Colonic mucosa (tissue), 4 donors: ENCODE measurements around the gene SH3BP1. TPM values are rescaled to one million over a fixed set of nuclear protein-coding genes. Genes with fewer than 3 reads are reported as not detected.
A peak's percentile ranks its signal among the peaks of the same experiment; 100 is the strongest.
"Not testable (repeated sequence)": the region's sequence is repeated elsewhere in the genome, so short reads cannot be mapped to it uniquely, and the experiment has no call there.

Experiments
- DNase-seq: peaks from one replicate; pipeline ENCODE4 v3.0.0-alpha.2; 2020
- H3K27ac ChIP-seq: fragments of 200-600 bp; one replicate; pipeline ENCODE4 v1.8.0; 2021
- H3K27me3 ChIP-seq: fragments of 200-600 bp; one replicate; pipeline ENCODE4 v1.8.0; 2021
- H3K36me3 ChIP-seq: fragments of 200-600 bp; one replicate; pipeline ENCODE4 v1.8.0; 2021
- H3K4me1 ChIP-seq: fragments of 200-600 bp; one replicate; pipeline ENCODE4 v1.8.0; 2021; ENCODE audit warnings: mild to moderate bottlenecking
- H3K4me3 ChIP-seq: fragments of 200-600 bp; one replicate; pipeline ENCODE4 v1.8.0; 2021
- H3K9ac ChIP-seq, 2 donors: one replicate each; pipeline ENCODE4 v1.7.0; 2013; ENCODE audit warnings: control low read depth in 2 of 2, low read depth in 2 of 2, low read length in 2 of 2
- H3K9me3 ChIP-seq: fragments of 200-600 bp; one replicate; pipeline ENCODE4 v1.8.0; 2021
- CTCF ChIP-seq: fragments of 200-600 bp; IDR thresholded peaks from one replicate; pipeline ENCODE4 v1.8.0; 2022; ENCODE audit warnings: antibody characterized with exemption, mild to moderate bottlenecking
- intact Hi-C: fragments of 100-400 bp; cut with DNase I; formaldehyde crosslinking; loops from one replicate; pipeline ENCODE4 v1.14.1; 2022
- total RNA-seq, 2 donors: library from RNA; stranded (reverse); fragmentation: NEBNext Ultra II Directional in 1 of 2; extraction: Animal tissue kit (Norgen Biotek cat#: 25700) in 1 of 2; gene quantifications; one replicate each; pipeline ENCODE4 v1.2.1, GENCODE V29; 2021
- donor health status: healthy.
- donor health status: DM: no; HTN: no; CAD: no.
- donor health status: DM: no; HTN: no; CAD: no.

SH3BP1 gene
- total RNA-seq, 2 donors from 2014 or later, result 91.8 to 125 TPM

GRCh38 chr22:37690901-37691504 is 51.5 kb downstream of the SH3BP1 start:
- Histone ChIP-seq H3K4me3 (no peak overlapping the region), H3K9ac (no peak overlapping the region), H3K9me3 (no peaks in the 10 kb centered on the region), H3K4me1 (peaks cover 16% of the 10 kb centered on the region), H3K36me3 (peaks cover 25% of the 10 kb centered on the region), H3K27me3 (no peaks in the 10 kb centered on the region), H3K27ac (no peak overlapping the region)
- intact Hi-C loops, result loop anchor here (5.0 kb wide), 1 partner anchor 41 kb away; no protein-coding TSS in a partner anchor
- no peak for TF ChIP-seq CTCF
- no peak for DNase-seq

- Histone ChIP-seq H3K4me3 (no peak overlapping the region), H3K27ac (no peak overlapping the region), H3K9me3 (no peaks in the 10 kb centered on the region), H3K4me1 (peaks cover 8% of the 10 kb centered on the region), H3K36me3 (peaks cover 25% of the 10 kb centered on the region), H3K27me3 (no peaks in the 10 kb centered on the region), H3K9ac (no peak overlapping the region)
- no peak for DNase-seq
- intact Hi-C loops, result loop anchor here (5.0 kb wide), 1 partner anchor 40 kb away; no protein-coding TSS in a partner anchor
- no peak for TF ChIP-seq CTCF
These were observed 53.3 kb downstream of the SH3BP1 start for GRCh38 chr22:37692627-37693285.

- H3K4me1 ChIP-seq, result not testable (repeated sequence)
- peaks cover 25% of the 10 kb centered on the region for H3K36me3 ChIP-seq
These were observed 54.7 kb downstream of the SH3BP1 start for GRCh38 chr22:37694131-37694530.

GRCh38 chr22:37696260-37696656 is 56.8 kb downstream of the SH3BP1 start:
- H3K27me3 ChIP-seq, H3K4me1 ChIP-seq, intact Hi-C loops, H3K9me3 ChIP-seq, DNase-seq: not testable (repeated sequence)
- Histone ChIP-seq H3K4me3 (peak overlapping the region; percentile 9), H3K27ac (peak overlapping the region; percentile 32), H3K9ac (peak overlapping the region in 1 of 2 donors; percentile 44), H3K36me3 (peaks cover 22% of the 10 kb centered on the region)

More at GRCh38 chr22:37694131-37694530, 54.7 kb downstream of the SH3BP1 start:
- not testable (repeated sequence) for H3K9me3 ChIP-seq, H3K27ac ChIP-seq, H3K9ac ChIP-seq, H3K4me3 ChIP-seq, DNase-seq, H3K27me3 ChIP-seq
- intact Hi-C loops, result loop anchor here (5.0 kb wide), 1 partner anchor 38 kb away; no protein-coding TSS in a partner anchor

- H3K27ac ChIP-seq, result peak within 1 kb of the TSS; percentile 32
- peak within 1 kb of the TSS; percentile 9 for H3K4me3 ChIP-seq
- intact Hi-C loops, result no loop called here
- no peaks in the 10 kb centered on the region for H3K9me3 ChIP-seq
- peak; percentile 38 for TF ChIP-seq CTCF
- peak; percentile 97 for DNase-seq
- no peaks in the 10 kb centered on the region for H3K4me1 ChIP-seq
- H3K36me3 ChIP-seq, result peaks cover 16% of the 10 kb centered on the region
- no peaks in the 10 kb centered on the region for H3K27me3 ChIP-seq
- peak within 1 kb of the TSS in 1 of 2 donors; percentile 44 for H3K9ac ChIP-seq
These were observed 57.4 kb downstream of the SH3BP1 start, which contains the start of gene TRIOBP for GRCh38 chr22:37696657-37697537. TSS of gene TRIOBP (plus strand) at chr22:37697048. CDS start at chr22:37701366, 4,318 bp downstream.

GRCh38 chr22:37697538-37697835 is 58.0 kb downstream of the SH3BP1 start:
- DNase-seq, result no peak
- Histone ChIP-seq H3K9me3 (no peaks in the 10 kb centered on the region), H3K36me3 (peaks cover 13% of the 10 kb centered on the region), H3K4me3 (no peak overlapping the region), H3K4me1 (no peaks in the 10 kb centered on the region), H3K27me3 (no peaks in the 10 kb centered on the region), H3K27ac (no peak overlapping the region), H3K9ac (no peak overlapping the region)
- intact Hi-C loops, result no loop called here
- no peak for TF ChIP-seq CTCF
